Sigmoid colon (tissue), 7 donors: ENCODE measurements around the gene DNAI4. TPM values are rescaled to one million over a fixed set of nuclear protein-coding genes. Genes with fewer than 3 reads are reported as not detected.

ENCODE experiments used
- DNase-seq: peaks from one replicate; pipeline ENCODE4 v3.0.0-alpha.2; 2019
- H3K27ac ChIP-seq, 4 donors: fragments of 200-600 bp; sonication (generic); one replicate each; pipeline ENCODE4 v1.5.1; 2016 to 2019; ENCODE audit warnings: mild to moderate bottlenecking in 1 of 4
- H3K27me3 ChIP-seq, 3 donors: fragments of 200-600 bp; sonication (generic); one replicate each; pipeline ENCODE4 v1.5.1; 2019; ENCODE audit warnings: mild to moderate bottlenecking in 1 of 3
- H3K36me3 ChIP-seq, 4 donors: fragments of 200-600 bp; sonication (generic); one replicate each; pipeline ENCODE4 v1.5.1; 2016 to 2019
- H3K4me1 ChIP-seq, 4 donors: fragments of 200-600 bp; sonication (generic); one replicate each; pipeline ENCODE4 v1.5.1; 2017 to 2019
- H3K4me3 ChIP-seq, 4 donors: fragments of 200-600 bp; sonication (generic); one replicate each; pipeline ENCODE4 v1.5.1; 2017 to 2019; ENCODE audit warnings: mild to moderate bottlenecking in 2 of 4, moderate library complexity in 1 of 4
- H3K9me3 ChIP-seq, 4 donors: fragments of 200-600 bp in 3 of 4; sonication (generic) in 3 of 4; one replicate each; pipeline versions ENCODE4 v1.5.1 to v1.6.1; 2013 to 2019
- CTCF ChIP-seq, 4 experiments: fragments of 450-650 bp in 3 of 4; fragments of 200-600 bp in 1 of 4; IDR thresholded peaks; one replicate each; pipeline ENCODE4 v1.5.1; 2016 to 2019; ENCODE audit warnings: antibody characterized with exemption in 4 of 4, mild to moderate bottlenecking in 3 of 4, moderate library complexity in 2 of 4
- EP300 ChIP-seq, 4 donors: sonication (generic); formaldehyde crosslinking; IDR thresholded peaks; one replicate each; pipeline ENCODE4 v1.6.1; 2017; ENCODE audit warnings: antibody characterized with exemption in 4 of 4
- POLR2A ChIP-seq, 2 donors: fragments of 450-650 bp; IDR thresholded peaks; one replicate each; pipeline ENCODE4 v1.6.1; 2016; ENCODE audit warnings: antibody characterized with exemption in 2 of 2, mild to moderate bottlenecking in 2 of 2, moderate library complexity in 2 of 2
- POLR2AphosphoS5 ChIP-seq, 4 donors: sonication (generic); formaldehyde crosslinking; IDR thresholded peaks; one replicate each; pipeline ENCODE4 v1.6.1; 2017; ENCODE audit warnings: antibody characterized with exemption in 4 of 4
- WGBS, 2 donors: extraction: QIAGEN DNeasy Blood & Tissue Kit; methylation state at CpG; one replicate each; pipeline ENCODE4 v1.1.7; 2013; 5-methylcytosine and 5-hydroxymethylcytosine counted together
- intact Hi-C: fragments of 100-400 bp; cut with DNase I; formaldehyde crosslinking; loops from one replicate; pipeline ENCODE4 v1.15.1; 2023
- polyA plus RNA-seq, 3 donors: library from polyadenylated mRNA; stranded (reverse); fragments of 200-250 nt; gene quantifications; one replicate each; pipeline ENCODE4 v1.2.3, GENCODE V29; 2013
- total RNA-seq, 4 donors: library from RNA; depleted of rRNA; stranded (reverse); fragments of >200 nt; gene quantifications; one replicate each; pipeline ENCODE4 v1.1.0, GENCODE V29; 2016
- donor health status: healthy with polysubstance abuse.
- donor health status: Bipolar disorder and iron deficiency.
- donor health status: healthy.

DNAI4 gene
- total and polyA plus RNA-seq, 7 donors = 3.0 to 16.1 (median 8.4) TPM

GRCh38 chr1:66943361-66943969 is 18.8 kb upstream of the DNAI4 start:
- peaks cover 0 to 37% (median 15%) of the 10 kb centered on the region in 4 donors for H3K4me1 ChIP-seq
- H3K27ac ChIP-seq = peak overlapping the region in 3 of 4 donors; percentile 55 to 71 (median 69)
- TF ChIP-seq CTCF (IDR thresholded peaks at IDR 0.05) = no peak
- no peak for TF ChIP-seq EP300 (IDR thresholded peaks at IDR 0.05)
- TF ChIP-seq POLR2A (IDR thresholded peaks at IDR 0.05) = no peak
- peaks cover 0 to 23% (median 4%) of the 10 kb centered on the region in 4 donors for H3K36me3 ChIP-seq
- H3K27me3 ChIP-seq = no peaks in the 10 kb centered on the region
- no peak for DNase-seq
- intact Hi-C loops = no loop called here
- no peaks in the 10 kb centered on the region for H3K9me3 ChIP-seq
- WGBS, 2 donors = 85 to 87% methylated on average over 5 of the region's 5 CpGs
- H3K4me3 ChIP-seq = no peak overlapping the region

DNA sequence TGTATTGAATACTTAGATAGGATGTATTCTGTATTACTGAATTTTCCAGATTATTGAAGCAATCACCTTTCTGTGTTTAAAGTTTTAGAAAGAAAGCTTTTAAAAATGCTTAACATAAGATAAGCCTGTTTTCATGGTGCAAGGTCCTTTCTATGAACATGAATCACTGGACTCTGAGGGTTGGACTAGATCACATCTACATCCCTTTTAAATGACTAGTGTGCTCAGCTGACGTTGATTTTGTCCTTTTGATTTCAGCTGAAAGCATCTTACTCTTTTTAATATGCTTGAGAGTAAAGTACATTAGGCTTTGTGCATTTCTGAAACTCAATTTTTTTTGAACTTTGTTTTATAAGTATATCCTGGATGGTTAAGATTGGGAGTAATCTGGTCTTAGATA is 16.3 kb upstream of the DNAI4 start:
- no peaks in the 10 kb centered on the region for H3K36me3 ChIP-seq
- WGBS, 2 donors = 63 to 84% methylated on average over 1 of the region's 1 CpG
- TF ChIP-seq CTCF (IDR thresholded peaks at IDR 0.05) (no peak), POLR2A (IDR thresholded peaks at IDR 0.05) (no peak), POLR2AphosphoS5 (IDR thresholded peaks at IDR 0.05) (no peak), EP300 (IDR thresholded peaks at IDR 0.05) (no peak)
- no peak overlapping the region for H3K4me3 ChIP-seq
- intact Hi-C loops = no loop called here
- no peaks in the 10 kb centered on the region for H3K9me3 ChIP-seq
- no peak overlapping the region for H3K27ac ChIP-seq
- H3K27me3 ChIP-seq = no peaks in the 10 kb centered on the region
- no peak for DNase-seq
- H3K4me1 ChIP-seq = peaks cover 0 to 49% (median 15%) of the 10 kb centered on the region in 4 donors

DNA sequence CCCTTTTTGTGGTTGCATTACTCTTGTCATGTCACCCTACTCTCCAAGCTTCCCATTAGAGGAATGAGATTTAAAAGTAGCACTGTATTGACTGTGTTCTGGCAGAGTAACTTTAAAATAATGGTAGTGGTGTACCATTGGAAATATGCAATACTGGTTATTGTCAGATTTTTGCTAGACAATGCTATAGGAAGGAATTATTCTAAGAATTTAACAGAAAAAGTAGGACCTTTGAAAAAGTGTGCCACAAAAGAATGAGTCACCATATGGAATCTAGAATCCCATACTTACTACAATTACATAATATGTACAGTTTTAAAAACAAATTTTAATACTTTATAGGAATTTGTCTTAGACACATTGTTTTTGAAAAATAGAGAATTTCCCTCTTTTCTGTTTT is 14.0 kb upstream of the DNAI4 start:
- no peak for DNase-seq
- TF ChIP-seq POLR2A (IDR thresholded peaks at IDR 0.05) (no peak), POLR2AphosphoS5 (IDR thresholded peaks at IDR 0.05) (no peak), CTCF (IDR thresholded peaks at IDR 0.05) (no peak), EP300 (IDR thresholded peaks at IDR 0.05) (no peak)
- Histone ChIP-seq H3K27ac (no peak overlapping the region), H3K9me3 (no peaks in the 10 kb centered on the region), H3K4me3 (no peak overlapping the region), H3K4me1 (peaks cover 0 to 47% (median 14%) of the 10 kb centered on the region in 4 donors), H3K36me3 (no peaks in the 10 kb centered on the region), H3K27me3 (no peaks in the 10 kb centered on the region)
- intact Hi-C loops = no loop called here

GRCh38 chr1:66937529-66938234 is 13.0 kb upstream of the DNAI4 start:
- no peaks in the 10 kb centered on the region for H3K9me3 ChIP-seq
- intact Hi-C loops = no loop called here
- TF ChIP-seq POLR2A (IDR thresholded peaks at IDR 0.05) (no peak), EP300 (IDR thresholded peaks at IDR 0.05) (no peak), POLR2AphosphoS5 (IDR thresholded peaks at IDR 0.05) (no peak), CTCF (IDR thresholded peaks at IDR 0.05) (no peak)
- DNase-seq = no peak
- no peaks in the 10 kb centered on the region for H3K27me3 ChIP-seq
- H3K36me3 ChIP-seq = no peaks in the 10 kb centered on the region
- peaks cover 0 to 53% (median 22%) of the 10 kb centered on the region in 4 donors for H3K4me1 ChIP-seq
- H3K27ac ChIP-seq = no peak overlapping the region
- WGBS, 2 donors = 0 to 2% methylated on average over 1 of the region's 1 CpG
- H3K4me3 ChIP-seq = no peak overlapping the region
